C4-2B (cell line): ENCODE results near the gene EMB.
"Not testable (repeated sequence)": the region's sequence is repeated elsewhere in the genome, so short reads cannot be mapped to it uniquely, and the experiment has no call there.

ENCODE experiments used
- CTCF ChIP-seq: fragments of 450-650 bp; conservative IDR thresholded peaks from 2 replicates; pipeline ENCODE4 v1.5.1; 2017; ENCODE audit warnings: mild to moderate bottlenecking
- ZFX ChIP-seq: fragments of 450-650 bp; IDR thresholded peaks from 2 replicates; pipeline ENCODE4 v1.6.1; 2017

- TF ChIP-seq CTCF, ZFX: not testable (repeated sequence)
Observed at GRCh38 chr5:50478790-50479189, 37.7 kb upstream of the EMB start.
